ENCODE results near the gene MDM2. TPM values are rescaled to one million over a fixed set of nuclear protein-coding genes. Genes with fewer than 3 reads are reported as not detected.

Gene MDM2
- total and polyA plus RNA-seq, 10 of the 15 experiments (the other 5 are each of a cell fraction or from before 2014, with no cell fraction given): 48.2 to 174 (median 85.0) TPM

DNA sequence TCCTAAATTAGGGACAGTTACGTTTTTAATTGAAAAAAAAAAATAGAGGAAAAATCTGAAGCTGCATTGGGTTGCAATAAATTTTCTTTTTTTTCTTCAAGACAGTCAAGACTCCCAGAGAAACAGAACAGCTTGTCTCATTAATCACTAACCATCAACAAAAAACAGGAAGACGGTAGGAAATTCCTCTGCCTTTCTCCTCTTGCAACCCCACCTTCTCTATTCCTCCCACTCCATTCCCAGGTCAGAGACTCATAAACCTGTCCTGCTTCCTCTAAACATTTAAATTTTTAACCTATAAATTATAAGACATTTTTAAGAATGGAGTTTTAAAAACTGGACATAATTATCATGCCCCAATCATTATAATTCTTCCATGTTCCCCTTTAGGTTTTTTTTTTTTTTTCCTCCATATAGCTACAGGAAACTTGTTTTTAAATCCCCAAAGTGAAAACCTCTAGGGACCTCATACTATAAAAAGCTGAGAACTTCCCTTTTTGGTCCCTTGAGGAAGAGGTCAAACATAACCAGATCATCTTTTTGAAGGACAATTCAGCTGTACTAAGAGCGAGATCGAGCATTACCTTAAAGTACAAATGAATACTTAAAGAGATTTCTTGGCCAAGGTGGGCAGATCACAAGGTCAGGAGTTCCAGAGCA, 89.0 kb downstream of the MDM2 start (continued):
- TF ChIP-seq IRF5 (IDR thresholded peaks at IDR 0.05; ENCODE audit: borderline replicate concordance) (no peak), GABPA (IDR thresholded peaks at IDR 0.05; ENCODE audit: low read depth) (no peak), YBX1 (IDR thresholded peaks at IDR 0.05) (0 out of 2 replicates have a peak, but pooled peaks have one; percentile 62), BMI1 (IDR thresholded peaks at IDR 0.05; ENCODE audit: borderline replicate concordance) (no peak), ZBED1 (IDR thresholded peaks at IDR 0.05; ENCODE audit: borderline replicate concordance) (no peak), NR2C1 (IDR thresholded peaks at IDR 0.05) (no peak), POLR2A (IDR thresholded peaks at IDR 0.05; ENCODE audit: low read depth, low read length) (no peak), MAX (IDR thresholded peaks at IDR 0.05; ENCODE audit: low read depth, low read length) (no peak), CREM (IDR thresholded peaks at IDR 0.05; ENCODE audit: low read depth) (no peak), BCL3 (IDR thresholded peaks at IDR 0.05; ENCODE audit: borderline replicate concordance, insufficient read depth, low read depth, low read length, poor library complexity, severe bottlenecking) (no peak), CBX5 (IDR thresholded peaks at IDR 0.05; ENCODE audit: low read depth) (no peak), CUX1 (IDR thresholded peaks at IDR 0.05; ENCODE audit: insufficient replicate concordance, low read depth, low read length) (peak; percentile 79), ZNF217 (IDR thresholded peaks at IDR 0.05) (no peak), NR2C2 (IDR thresholded peaks at IDR 0.05; ENCODE audit: borderline replicate concordance, control insufficient read depth, insufficient read length, low read depth) (no peak)
- TF ChIP-seq, protein P1, sequence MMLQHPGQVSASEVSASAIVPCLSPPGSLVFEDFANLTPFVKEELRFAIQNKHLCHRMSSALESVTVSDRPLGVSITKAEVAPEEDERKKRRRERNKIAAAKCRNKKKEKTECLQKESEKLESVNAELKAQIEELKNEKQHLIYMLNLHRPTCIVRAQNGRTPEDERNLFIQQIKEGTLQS (IDR thresholded peaks at IDR 0.05; ENCODE audit: borderline replicate concordance, extremely low read depth, low read depth, low read length): no peak

Measured in GM12878 (cell line).